Suprapubic skin (tissue), 4 donors: ENCODE data around the gene DOK6.

ENCODE experiments used
- CTCF ChIP-seq, 2 donors: fragments of 200-600 bp in 1 of 2; fragments of 450-650 bp in 1 of 2; sonication (generic) in 1 of 2; IDR thresholded peaks; one replicate each; pipeline ENCODE4 v1.5.1; 2016 to 2019; ENCODE audit warnings: antibody characterized with exemption in 2 of 2, mild to moderate bottlenecking in 1 of 2, moderate library complexity in 1 of 2
- POLR2A ChIP-seq, 2 donors: fragments of 450-650 bp; IDR thresholded peaks; one replicate each; pipeline ENCODE4 v1.6.1; 2017; ENCODE audit warnings: antibody characterized with exemption in 2 of 2, mild to moderate bottlenecking in 2 of 2, moderate library complexity in 2 of 2
- POLR2AphosphoS5 ChIP-seq, 3 donors: sonication (generic); formaldehyde crosslinking; IDR thresholded peaks; one replicate each; pipeline ENCODE4 v1.6.1; 2017; ENCODE audit warnings: antibody characterized with exemption in 3 of 3

GRCh38 chr18:69651243-69651642 lies 250.6 kb downstream of the DOK6 start:
- TF ChIP-seq CTCF (IDR thresholded peaks at IDR 0.05) (no peak), POLR2A (IDR thresholded peaks at IDR 0.05) (no peak), POLR2AphosphoS5 (IDR thresholded peaks at IDR 0.05) (no peak)
